H1 (cell line): ENCODE measurements around the gene PRDM4. TPM values are rescaled to one million over a fixed set of nuclear protein-coding genes. Genes with fewer than 3 reads are reported as not detected.

ENCODE experiments used
- CTCF ChIA-PET: fragments of 300-600 bp; sonication (Branson Sonifier 250); formaldehyde crosslinking; loops from one replicate; lab custom pipeline; 2021; ENCODE audit not compliant: partially characterized antibody; lab: Charles Lee
- POLR2A ChIA-PET: fragments of 300-600 bp; sonication (Branson Sonifier 250); formaldehyde crosslinking; loops from one replicate; lab custom pipeline; 2021; ENCODE audit warnings: inconsistent platforms; ENCODE audit not compliant: partially characterized antibody; lab: Charles Lee
- DNase-seq, 2 experiments: peaks; one replicate each; pipeline versions ENCODE4 v3.0.0 to v3.0.0-alpha.2; 2010 to 2022; ENCODE audit warnings: low spot score in 2 of 2, low read depth in 1 of 2, mixed read lengths in 1 of 2
- FAIRE-seq: peaks from 2 replicates; lab custom pipeline; 2011; peaks lifted over from hg19 to GRCh38; lab: Jason Lieb, UNC
- H2AFZ ChIP-seq: 2 replicates; pipeline ENCODE4 v1.8.1; 2012; ENCODE audit warnings: low read length, inconsistent platforms
- H2AK5ac ChIP-seq: 2 replicates; pipeline ENCODE4 v1.6.1; 2013; ENCODE audit warnings: low read depth, low read length
- H2BK120ac ChIP-seq: replicated peaks from 2 replicates; pipeline ENCODE3; 2013; ENCODE audit warnings: low read depth, low read length, inconsistent platforms
- H2BK12ac ChIP-seq: 2 replicates; pipeline ENCODE4 v1.6.1; 2013; ENCODE audit warnings: low read depth, low read length
- H2BK15ac ChIP-seq: 2 replicates; pipeline ENCODE4 v1.6.1; 2013; ENCODE audit warnings: low read length
- H2BK20ac ChIP-seq: 2 replicates; pipeline ENCODE4 v1.6.1; 2013; ENCODE audit warnings: low read length
- H2BK5ac ChIP-seq: 2 replicates; pipeline ENCODE4 v1.6.1; 2013; ENCODE audit warnings: low read depth, low read length
- H3K14ac ChIP-seq: 2 replicates; pipeline ENCODE4 v1.6.1; 2013; ENCODE audit warnings: inconsistent platforms; ENCODE audit not compliant: insufficient read length
- H3K18ac ChIP-seq: 2 replicates; pipeline ENCODE4 v1.6.1; 2013; ENCODE audit warnings: low read length; ENCODE audit errors: extremely low read depth
- H3K23ac ChIP-seq: 2 replicates; pipeline ENCODE4 v1.6.1; 2013; ENCODE audit warnings: inconsistent platforms; ENCODE audit not compliant: insufficient read length
- H3K23me2 ChIP-seq: 2 replicates; pipeline ENCODE4 v1.6.1; 2013; ENCODE audit warnings: low read depth, low read length
- H3K27ac ChIP-seq: 2 replicates; pipeline ENCODE4 v1.6.1; 2011; ENCODE audit warnings: low read depth, low read length, inconsistent platforms
- H3K27me3 ChIP-seq, 4 experiments: replicated peaks in 1 of 4; 1 replicate in 1 of 4; 2 replicates in 3 of 4; pipeline versions ENCODE4 v1.6.1 to v1.8.1; 2011 to 2013; ENCODE audit warnings: low read length in 3 of 4, mild to moderate bottlenecking in 3 of 4, inconsistent platforms in 2 of 4, mixed read lengths in 2 of 4, moderate library complexity in 1 of 4; ENCODE audit not compliant: control insufficient read depth in 3 of 4, insufficient read depth in 3 of 4; ENCODE audit errors: extremely low read depth in 1 of 4
- H3K36me3 ChIP-seq, 4 experiments: 2 replicates each; pipeline versions ENCODE4 v1.6.1 to v1.8.1; 2011 to 2013; ENCODE audit warnings: mild to moderate bottlenecking in 4 of 4, low read length in 3 of 4, moderate library complexity in 2 of 4, control low read depth in 1 of 4, inconsistent platforms in 1 of 4; ENCODE audit not compliant: insufficient read depth in 4 of 4, control insufficient read depth in 2 of 4
- H3K4ac ChIP-seq: replicated peaks from 2 replicates; pipeline ENCODE3; 2013; ENCODE audit warnings: low read length, low read depth, mixed read lengths, inconsistent platforms; ENCODE audit not compliant: insufficient read length
- H3K4me1 ChIP-seq, 4 experiments: replicated peaks in 1 of 4; 1 replicate in 1 of 4; 2 replicates in 3 of 4; pipeline versions ENCODE4 v1.6.1 to v1.8.1; 2011 to 2013; ENCODE audit warnings: low read length in 3 of 4, inconsistent platforms in 2 of 4, mixed read lengths in 1 of 4; ENCODE audit not compliant: insufficient read depth in 4 of 4, control insufficient read depth in 3 of 4
- H3K4me2 ChIP-seq, 2 experiments: 2 replicates each; pipeline versions ENCODE4 v1.6.1 to v1.8.1; 2011 to 2013; ENCODE audit warnings: low read depth in 2 of 2, low read length in 2 of 2, control low read depth in 1 of 2, inconsistent platforms in 1 of 2, mild to moderate bottlenecking in 1 of 2; ENCODE audit not compliant: insufficient read depth in 1 of 2
- H3K4me3 ChIP-seq, 4 experiments: fragments of 200-600, 300-600 bp in 1 of 4; sonication (generic), shearing (Covaris generic), sonication (Bioruptor Twin) in 1 of 4; 2 replicates each; pipeline versions ENCODE4 v1.5.1 to v1.8.1; 2011 to 2016; ENCODE audit warnings: low read length in 4 of 4, low read depth in 3 of 4, control low read depth in 2 of 4, inconsistent platforms in 2 of 4, mild to moderate bottlenecking in 2 of 4, mixed read lengths in 1 of 4, moderate library complexity in 1 of 4; ENCODE audit not compliant: insufficient read depth in 2 of 4; ENCODE audit errors: extremely low read depth in 1 of 4
- H3K56ac ChIP-seq: replicated peaks from 2 replicates; pipeline ENCODE3; 2013; ENCODE audit warnings: low read depth, mild to moderate bottlenecking, mixed read lengths, low read length, inconsistent platforms; ENCODE audit not compliant: insufficient read length
- H3K79me1 ChIP-seq: 2 replicates; pipeline ENCODE4 v1.6.1; 2013; ENCODE audit warnings: low read depth, low read length, control low read depth
- H3K79me2 ChIP-seq, 2 experiments: 2 replicates each; pipeline versions ENCODE4 v1.6.1 to v1.8.1; 2012 to 2013; ENCODE audit warnings: low read length in 2 of 2, mild to moderate bottlenecking in 2 of 2, inconsistent platforms in 1 of 2; ENCODE audit not compliant: insufficient read depth in 2 of 2, control insufficient read depth in 1 of 2
- H3K9ac ChIP-seq, 4 experiments: replicated peaks in 1 of 4; 1 replicate in 1 of 4; 2 replicates in 3 of 4; pipeline versions ENCODE4 v1.6.1 to v1.8.1; 2011 to 2013; ENCODE audit warnings: low read depth in 3 of 4, low read length in 3 of 4, control low read depth in 2 of 4, mild to moderate bottlenecking in 2 of 4, moderate library complexity in 2 of 4, inconsistent platforms in 1 of 4; ENCODE audit errors: extremely low read depth in 1 of 4
- H3K9me3 ChIP-seq, 2 experiments: 2 replicates each; pipeline versions ENCODE4 v1.6.1 to v1.8.1; 2012 to 2013; ENCODE audit warnings: mild to moderate bottlenecking in 2 of 2, moderate library complexity in 2 of 2, control low read depth in 1 of 2, inconsistent platforms in 1 of 2, low read depth in 1 of 2, low read length in 1 of 2, mixed read lengths in 1 of 2; ENCODE audit not compliant: insufficient read depth in 2 of 2
- H4K20me1 ChIP-seq, 2 experiments: replicated peaks in 1 of 2; 2 replicates each; pipeline versions ENCODE3 to v1.8.1; 2011 to 2013; ENCODE audit warnings: inconsistent platforms in 2 of 2, low read length in 2 of 2, mild to moderate bottlenecking in 1 of 2; ENCODE audit not compliant: insufficient read depth in 2 of 2, control insufficient read depth in 1 of 2
- H4K5ac ChIP-seq: 2 replicates; pipeline ENCODE4 v1.6.1; 2013; ENCODE audit warnings: low read length, low read depth, mixed read lengths, inconsistent platforms; ENCODE audit not compliant: insufficient read length
- H4K8ac ChIP-seq: 2 replicates; pipeline ENCODE4 v1.8.0; 2013; ENCODE audit warnings: mild to moderate bottlenecking, moderate library complexity, low read length, inconsistent platforms; ENCODE audit not compliant: insufficient read depth; ENCODE audit errors: extremely low read depth
- H4K91ac ChIP-seq: replicated peaks from 2 replicates; pipeline ENCODE3; 2013; ENCODE audit warnings: low read length, mixed read lengths, inconsistent platforms; ENCODE audit not compliant: insufficient read length
- CTCF ChIP-seq, 3 experiments: IDR thresholded peaks; 1 replicate in 2 of 3; 2 replicates in 1 of 3; pipeline versions ENCODE4 v1.5.1 to v1.6.1; 2011; ENCODE audit warnings: low read length in 3 of 3, mild to moderate bottlenecking in 3 of 3, inconsistent platforms in 2 of 3, low read depth in 1 of 3, moderate library complexity in 1 of 3; ENCODE audit not compliant: insufficient read depth in 1 of 3; ENCODE audit errors: control extremely low read depth in 1 of 3
- KDM1A ChIP-seq: fragments of 200-600, 300-600 bp; sonication (generic); IDR thresholded peaks from 2 replicates; pipeline ENCODE4 v1.7.1; 2016; ENCODE audit warnings: mild to moderate bottlenecking, low read length, borderline replicate concordance
- MAX ChIP-seq: IDR thresholded peaks from 2 replicates; pipeline ENCODE4 v1.6.1; 2012; ENCODE audit warnings: inconsistent platforms
- SRF ChIP-seq: IDR thresholded peaks from 2 replicates; pipeline ENCODE4 v1.6.1; 2011; ENCODE audit warnings: mild to moderate bottlenecking, low read depth, low read length, moderate library complexity
- TBP ChIP-seq: IDR thresholded peaks from 2 replicates; pipeline ENCODE4 v1.6.1; 2011; ENCODE audit warnings: low read depth, low read length, improper control_type of control experiment
- WGBS, 2 experiments: shearing (Covaris generic) in 1 of 2; methylation state at CpG; one replicate each; pipeline versions ENCODE4 v1.1.6 to v1.1.7; 2013 to 2015; ENCODE audit warnings: low lambda C conversion rate in 2 of 2, mixed read lengths in 2 of 2, inconsistent platforms in 1 of 2, low coverage in 1 of 2, missing lambda C conversion rate in 1 of 2; ENCODE audit not compliant: insufficient replicate concordance in 2 of 2, insufficient coverage in 1 of 2, insufficient read length in 1 of 2; ENCODE audit errors: extremely low coverage in 1 of 2, missing lambda C conversion rate in 1 of 2; 5-methylcytosine and 5-hydroxymethylcytosine counted together
- polyA plus RNA-seq, 7 experiments: library from polyadenylated mRNA; depleted of rRNA in 3 of 7; stranded (reverse) in 5 of 7; unstranded in 2 of 7; fragments of >200 nt in 5 of 7; fragments of 200-250 nt in 2 of 7; gene quantifications; 1 replicate in 5 of 7; 2 replicates in 1 of 7; 4 replicates in 1 of 7; pipeline versions ENCODE4 v1.2.1 to v1.2.3, GENCODE V29; 2011 to 2013; ENCODE audit warnings: missing spikeins in 2 of 7, mixed read lengths in 2 of 7
- total RNA-seq: library from RNA; stranded (reverse); fragmentation: NEBNext Ultra II Directional; extraction: Animal tissue kit (Norgen Biotek cat#: 25700); gene quantifications from 2 replicates; pipeline ENCODE4 v1.2.1, GENCODE V29; 2021
- TF ChIP-seq, protein P1 (sequence below): IDR thresholded peaks from 2 replicates; pipeline ENCODE4 v1.6.1; 2012; ENCODE audit warnings: inconsistent platforms

The PRDM4 gene
- total and polyA plus RNA-seq, 2 of the 8 experiments (the other 6 are each of a cell fraction or from before 2014, with no cell fraction given), result 10.1 to 17.5 TPM

DNA sequence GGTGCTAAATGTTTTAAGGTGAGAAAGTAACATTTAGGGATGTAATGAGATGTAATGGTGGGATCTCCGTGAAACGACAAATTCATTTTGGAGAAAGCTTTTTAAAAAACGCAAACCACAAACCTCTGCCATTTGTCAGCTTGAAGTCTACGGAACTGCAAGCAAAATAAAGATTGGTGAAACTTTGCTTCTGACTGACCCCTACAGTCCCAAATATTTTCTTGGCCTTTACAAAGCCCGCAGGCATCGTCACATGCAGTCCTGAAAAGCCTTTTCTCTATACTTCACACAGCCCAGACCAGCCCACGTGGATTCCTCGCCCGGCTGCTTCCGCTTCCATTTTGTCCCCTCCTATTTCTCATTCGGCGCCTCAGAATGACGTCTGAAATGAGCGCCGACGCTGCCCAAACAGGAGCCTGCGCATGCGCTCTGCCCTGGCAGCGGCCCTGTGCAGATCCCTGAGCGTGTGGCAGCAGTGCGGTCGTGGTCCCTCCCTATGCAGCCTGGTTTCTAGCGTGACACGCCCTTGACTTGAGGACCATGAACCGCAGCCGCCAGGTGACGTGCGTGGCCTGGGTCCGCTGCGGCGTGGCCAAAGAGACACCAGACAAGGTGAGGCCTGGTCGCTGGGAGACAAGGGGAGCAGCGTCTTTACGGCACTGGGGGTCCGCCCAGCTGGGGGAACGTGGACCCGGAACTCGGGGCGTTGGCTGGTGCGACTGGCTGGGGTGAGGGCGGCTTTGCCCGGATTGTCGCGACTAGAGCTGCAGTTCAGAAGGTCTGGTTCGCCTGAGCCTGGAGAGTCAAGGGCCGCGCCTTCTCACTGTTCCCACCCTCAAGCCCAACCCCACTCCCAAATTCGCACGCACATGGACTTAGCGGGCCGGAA is 75.3 kb downstream of the PRDM4 start, which contains the start of gene PWP1:
TSS of gene PWP1 (plus strand) at position 440 of the 889 bp plus-strand sequence. CDS start at position 541, 101 bp downstream.
- Histone ChIP-seq H3K18ac (peak within 1 kb of the TSS; percentile 94; the same call in 1 of the 2 replicates), H4K20me1 (peaks cover 0 to 2% of the 10 kb centered on the region in 2 experiments), H4K8ac (peak within 1 kb of the TSS; percentile 91; the same call in 1 of the 2 replicates), H3K79me2 (peaks cover 7 to 21% of the 10 kb centered on the region in 2 experiments), H3K36me3 (peaks cover 4 to 19% (median 16%) of the 10 kb centered on the region in 4 experiments), H3K23me2 (peaks cover 7% of the 10 kb centered on the region), H3K9me3 (no peaks in the 10 kb centered on the region), H2BK12ac (peak within 1 kb of the TSS; percentile 88), H3K27me3 (no peaks in the 10 kb centered on the region), H3K4me1 (peaks cover 0 to 3% (median under 1%) of the 10 kb centered on the region in 4 experiments; a peak in 2 of 7 replicates), H2BK120ac (peak within 1 kb of the TSS; percentile 31), H4K91ac (peak within 1 kb of the TSS; percentile 53), H2BK15ac (no peak within 1 kb of the TSS), H3K56ac (peak within 1 kb of the TSS; percentile 62), H2AFZ (peak within 1 kb of the TSS; percentile 37), H3K4ac (peak within 1 kb of the TSS; percentile 36), H3K4me3 (peak within 1 kb of the TSS; percentile 63 to 98 (median 80)), H2BK5ac (peak within 1 kb of the TSS; percentile 98), H2BK20ac (no peak within 1 kb of the TSS), H3K79me1 (0 out of 2 replicates have a peak, but pooled peaks cover 2% of the 10 kb centered on the region), H3K27ac (peak within 1 kb of the TSS; percentile 95), H3K4me2 (peak within 1 kb of the TSS; percentile 71 to 85), H4K5ac (peak within 1 kb of the TSS; percentile 76), H3K14ac (no peak within 1 kb of the TSS), H3K23ac (no peak within 1 kb of the TSS), H3K9ac (peak within 1 kb of the TSS; percentile 75 to 94 (median 87)), H2AK5ac (no peak within 1 kb of the TSS)
- CTCF ChIA-PET, result interaction anchor here (0.6 to 1.6 kb wide), 4 partner anchors 12 to 205 kb away, joined by 3 to 6 read pairs (median 4); no protein-coding TSS in a partner anchor
- FAIRE-seq (no peak), DNase-seq (peak; percentile 87 to 96)
- POLR2A ChIA-PET, result interaction anchor here (0.7 to 3.1 kb wide), 14 partner anchors 11 to 227 kb away, joined by 3 to 27 read pairs (median 4); no protein-coding TSS in a partner anchor
- WGBS, 2 experiments, result 3% methylated on average over 51 of the region's 51 CpGs; no CpG with 5 or more reads in 1 of the 2 experiments
- TF ChIP-seq, protein P1, sequence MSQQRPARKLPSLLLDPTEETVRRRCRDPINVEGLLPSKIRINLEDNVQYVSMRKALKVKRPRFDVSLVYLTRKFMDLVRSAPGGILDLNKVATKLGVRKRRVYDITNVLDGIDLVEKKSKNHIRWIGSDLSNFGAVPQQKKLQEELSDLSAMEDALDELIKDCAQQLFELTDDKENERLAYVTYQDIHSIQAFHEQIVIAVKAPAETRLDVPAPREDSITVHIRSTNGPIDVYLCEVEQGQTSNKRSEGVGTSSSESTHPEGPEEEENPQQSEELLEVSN, result no peak; the same call in 1 of the 2 replicates
- TF ChIP-seq SRF, result peak; percentile 87
- no peak for TF ChIP-seq CTCF (IDR thresholded peaks at IDR 0.05; ENCODE audit: control extremely low read depth in 1 of 3, insufficient read depth in 1 of 3, low read depth in 1 of 3, low read length in 3 of 3)
- TF ChIP-seq MAX, result peak; percentile 80; the same call in 1 of the 2 replicates
- no peak for TF ChIP-seq KDM1A
- peak; percentile 91 for TF ChIP-seq TBP
